Trophoblast cell (in vitro differentiated cells and primary cell): ENCODE measurements around the gene NF2.

Source experiments
- DNase-seq, 2 donors: peaks; one replicate each; pipeline ENCODE4 v3.0.0-alpha.2; 2016
- H2AFZ ChIP-seq: 2 replicates; pipeline ENCODE4 v1.6.1; 2013; ENCODE audit warnings: low read length, moderate library complexity, mild to moderate bottlenecking; ENCODE audit not compliant: insufficient read depth, poor library complexity
- H2AK5ac ChIP-seq: 2 replicates; pipeline ENCODE4 v1.6.1; 2013; ENCODE audit warnings: mild to moderate bottlenecking, low read length
- H2BK120ac ChIP-seq: 2 replicates; pipeline ENCODE4 v1.6.1; 2013; ENCODE audit warnings: low read length, mild to moderate bottlenecking, moderate library complexity; ENCODE audit not compliant: insufficient read depth, poor library complexity
- H2BK12ac ChIP-seq: 2 replicates; pipeline ENCODE4 v1.6.1; 2013; ENCODE audit warnings: mild to moderate bottlenecking, low read length, moderate library complexity
- H2BK5ac ChIP-seq: 2 replicates; pipeline ENCODE4 v1.6.1; 2013; ENCODE audit warnings: low read length, low read depth, moderate library complexity, mild to moderate bottlenecking; ENCODE audit not compliant: poor library complexity
- H3K14ac ChIP-seq: 2 replicates; pipeline ENCODE4 v1.6.1; 2013; ENCODE audit warnings: mild to moderate bottlenecking, low read length
- H3K18ac ChIP-seq: 2 replicates; pipeline ENCODE4 v1.6.1; 2013; ENCODE audit warnings: mild to moderate bottlenecking, low read length
- H3K23ac ChIP-seq: 2 replicates; pipeline ENCODE4 v1.6.1; 2013; ENCODE audit warnings: low read length
- H3K27ac ChIP-seq: 2 replicates; pipeline ENCODE4 v1.5.1; 2013; ENCODE audit warnings: low read depth, mild to moderate bottlenecking, inconsistent platforms, low read length, moderate library complexity
- H3K27me3 ChIP-seq: 2 replicates; pipeline ENCODE4 v1.6.1; 2013; ENCODE audit warnings: inconsistent platforms, mild to moderate bottlenecking, low read length, moderate library complexity; ENCODE audit not compliant: insufficient read depth
- H3K36me3 ChIP-seq, 2 experiments: 1 replicate in 1 of 2; 2 replicates in 1 of 2; pipeline ENCODE4 v1.6.1; 2013; ENCODE audit warnings: low read length in 2 of 2, mild to moderate bottlenecking in 2 of 2, moderate library complexity in 1 of 2; ENCODE audit not compliant: insufficient read depth in 2 of 2, control insufficient read depth in 1 of 2
- H3K4ac ChIP-seq: 2 replicates; pipeline ENCODE4 v1.6.1; 2013; ENCODE audit warnings: low read depth, mild to moderate bottlenecking, low read length, moderate library complexity
- H3K4me1 ChIP-seq, 2 experiments: 1 replicate in 1 of 2; 2 replicates in 1 of 2; pipeline ENCODE4 v1.6.1; 2013; ENCODE audit warnings: low read length in 2 of 2, mild to moderate bottlenecking in 2 of 2, moderate library complexity in 1 of 2; ENCODE audit not compliant: insufficient read depth in 2 of 2, control insufficient read depth in 1 of 2
- H3K4me2 ChIP-seq: 2 replicates; pipeline ENCODE4 v1.6.1; 2013; ENCODE audit warnings: inconsistent platforms, mild to moderate bottlenecking, low read length, moderate library complexity
- H3K4me3 ChIP-seq: 2 replicates; pipeline ENCODE4 v1.5.1; 2013; ENCODE audit warnings: mild to moderate bottlenecking, low read depth, low read length, inconsistent platforms
- H3K79me1 ChIP-seq: one replicate; pipeline ENCODE4 v1.6.1; 2013; ENCODE audit warnings: low read length
- H3K79me2 ChIP-seq: 2 replicates; pipeline ENCODE4 v1.6.1; 2013; ENCODE audit warnings: low read length, mild to moderate bottlenecking; ENCODE audit not compliant: control insufficient read depth, insufficient read depth, poor library complexity
- H3K9ac ChIP-seq: 2 replicates; pipeline ENCODE4 v1.6.1; 2013; ENCODE audit warnings: mild to moderate bottlenecking, low read length
- H3K9me3 ChIP-seq: 2 replicates; pipeline ENCODE4 v1.6.1; 2013; ENCODE audit warnings: low read depth, mild to moderate bottlenecking, control low read depth, inconsistent platforms, low read length; ENCODE audit not compliant: insufficient read depth
- H4K12ac ChIP-seq: 2 replicates; pipeline ENCODE4 v1.6.1; 2013; ENCODE audit warnings: low read depth, mild to moderate bottlenecking, low read length, moderate library complexity
- H4K8ac ChIP-seq: 2 replicates; pipeline ENCODE4 v1.6.1; 2013; ENCODE audit warnings: low read depth, mild to moderate bottlenecking, low read length, moderate library complexity
- H4K91ac ChIP-seq: one replicate; pipeline ENCODE4 v1.6.1; 2013; ENCODE audit warnings: low read depth, mild to moderate bottlenecking, low read length, moderate library complexity
- WGBS: extraction: QIAGEN DNeasy Blood & Tissue Kit; methylation state at CpG from one replicate; pipeline ENCODE4 v1.1.7; 2013; ENCODE audit warnings: missing lambda C conversion rate; ENCODE audit not compliant: insufficient read length, insufficient coverage; ENCODE audit errors: extremely low coverage; 5-methylcytosine and 5-hydroxymethylcytosine counted together

The NF2 gene

DNA sequence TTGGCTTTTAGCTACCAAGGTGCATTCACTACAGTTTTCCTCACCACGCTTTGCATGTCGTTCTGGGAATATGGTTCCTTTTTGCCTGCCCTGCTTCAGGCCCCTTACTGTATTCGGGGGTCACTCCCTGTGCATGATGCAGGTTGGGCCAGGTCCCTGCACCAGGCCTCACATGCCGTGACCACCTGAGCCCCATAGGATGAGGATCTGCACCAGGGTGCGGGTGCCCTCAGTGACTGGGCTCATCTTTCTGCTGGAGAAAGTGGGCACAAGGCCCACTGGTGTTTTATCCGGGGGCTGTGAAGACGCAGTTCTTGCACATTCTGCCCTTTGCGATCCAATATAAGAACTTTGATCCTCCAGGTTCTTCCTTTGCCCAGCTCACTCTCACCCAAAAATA, 70.7 kb downstream of the NF2 start:
- Histone ChIP-seq H4K12ac (no peak overlapping the region), H3K27me3 (no peaks in the 10 kb centered on the region), H3K14ac (no peak overlapping the region), H3K9me3 (peaks cover 5% of the 10 kb centered on the region), H2AFZ (no peak overlapping the region), H3K4ac (no peak overlapping the region), H3K36me3 (peaks cover 19 to 34% of the 10 kb centered on the region in 2 experiments), H4K8ac (no peak overlapping the region), H3K4me1 (peaks cover 2 to 3% of the 10 kb centered on the region in 2 experiments), H4K91ac (no peak overlapping the region), H2BK120ac (no peak overlapping the region), H3K23ac (no peak overlapping the region), H2BK5ac (no peak overlapping the region), H3K4me3 (no peak overlapping the region), H3K4me2 (no peak overlapping the region), H3K9ac (no peak overlapping the region), H3K27ac (no peak overlapping the region), H2AK5ac (no peak overlapping the region), H3K18ac (no peak overlapping the region), H3K79me1 (no peaks in the 10 kb centered on the region), H3K79me2 (no peaks in the 10 kb centered on the region), H2BK12ac (no peak overlapping the region)
- no CpG with 5 or more reads among the region's 8 CpGs for WGBS
- DNase-seq: no peak

DNA sequence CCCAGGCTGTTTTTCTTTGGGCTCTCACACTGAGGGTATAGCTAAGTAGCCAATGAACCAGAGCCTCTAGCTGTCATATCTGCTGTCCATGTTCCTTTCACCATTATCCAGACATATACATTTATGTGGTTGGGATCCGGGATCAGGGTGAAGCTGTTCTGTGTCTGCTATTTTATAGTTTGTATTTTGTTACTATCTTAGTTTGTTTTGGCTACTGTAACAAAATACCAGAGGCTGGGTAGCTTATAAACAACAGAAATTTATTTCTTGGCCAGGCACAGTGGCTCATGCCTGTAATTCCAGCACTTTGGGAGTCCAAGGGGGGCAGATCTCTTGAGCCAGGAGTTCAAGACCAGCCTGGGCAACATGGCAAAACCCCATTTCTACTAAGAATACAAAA, 75.9 kb downstream of the NF2 start:
- Histone ChIP-seq H3K9me3 (peaks cover 3% of the 10 kb centered on the region), H3K4ac (no peak overlapping the region), H2AK5ac (no peak overlapping the region), H3K79me1 (no peaks in the 10 kb centered on the region), H3K4me1 (no peaks in the 10 kb centered on the region), H3K9ac (no peak overlapping the region), H3K18ac (no peak overlapping the region), H3K4me3 (no peak overlapping the region), H3K36me3 (peaks cover 18 to 31% of the 10 kb centered on the region in 2 experiments), H3K27me3 (no peaks in the 10 kb centered on the region), H4K12ac (no peak overlapping the region), H3K4me2 (no peak overlapping the region), H3K79me2 (no peaks in the 10 kb centered on the region), H2BK5ac (no peak overlapping the region), H2AFZ (no peak overlapping the region), H3K23ac (no peak overlapping the region), H4K8ac (no peak overlapping the region), H2BK12ac (no peak overlapping the region), H3K27ac (no peak overlapping the region), H4K91ac (no peak overlapping the region), H3K14ac (no peak overlapping the region), H2BK120ac (no peak overlapping the region)
- no peak for DNase-seq
- WGBS: no CpG with 5 or more reads among the region's 1 CpG

DNA sequence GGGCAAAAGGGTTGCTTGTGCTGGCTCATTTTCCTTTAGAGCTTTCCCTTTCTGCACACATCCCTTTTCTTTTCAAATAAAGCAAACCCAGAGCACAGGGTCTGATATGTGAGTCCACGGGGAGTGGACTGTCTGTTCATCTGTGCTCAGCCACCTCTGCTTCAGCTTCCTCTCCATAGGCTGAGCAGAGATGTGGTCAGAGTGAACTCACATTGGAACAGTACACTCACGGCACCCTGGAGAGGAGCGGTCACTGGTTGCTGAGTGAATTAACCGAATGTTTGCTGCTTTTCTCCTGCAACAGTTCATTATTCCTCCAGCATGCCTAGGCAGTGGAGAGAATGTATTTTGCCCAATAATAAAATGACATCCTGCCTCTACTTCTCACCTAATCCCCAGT, 80.1 kb downstream of the NF2 start:
- Histone ChIP-seq H3K23ac (no peak overlapping the region), H4K12ac (no peak overlapping the region), H3K9ac (no peak overlapping the region), H3K27me3 (no peaks in the 10 kb centered on the region), H3K36me3 (peaks cover 10 to 16% of the 10 kb centered on the region in 2 experiments), H2AK5ac (no peak overlapping the region), H3K4ac (no peak overlapping the region), H3K14ac (no peak overlapping the region), H2AFZ (no peak overlapping the region), H2BK12ac (no peak overlapping the region), H3K4me2 (no peak overlapping the region), H3K79me2 (no peaks in the 10 kb centered on the region), H3K4me1 (peaks cover 8 to 9% of the 10 kb centered on the region in 2 experiments), H3K4me3 (no peak overlapping the region), H4K91ac (no peak overlapping the region), H3K27ac (no peak overlapping the region), H2BK120ac (no peak overlapping the region), H4K8ac (no peak overlapping the region), H2BK5ac (no peak overlapping the region), H3K18ac (no peak overlapping the region), H3K79me1 (no peaks in the 10 kb centered on the region), H3K9me3 (no peaks in the 10 kb centered on the region)
- no CpG with 5 or more reads among the region's 4 CpGs for WGBS
- DNase-seq: no peak

DNA sequence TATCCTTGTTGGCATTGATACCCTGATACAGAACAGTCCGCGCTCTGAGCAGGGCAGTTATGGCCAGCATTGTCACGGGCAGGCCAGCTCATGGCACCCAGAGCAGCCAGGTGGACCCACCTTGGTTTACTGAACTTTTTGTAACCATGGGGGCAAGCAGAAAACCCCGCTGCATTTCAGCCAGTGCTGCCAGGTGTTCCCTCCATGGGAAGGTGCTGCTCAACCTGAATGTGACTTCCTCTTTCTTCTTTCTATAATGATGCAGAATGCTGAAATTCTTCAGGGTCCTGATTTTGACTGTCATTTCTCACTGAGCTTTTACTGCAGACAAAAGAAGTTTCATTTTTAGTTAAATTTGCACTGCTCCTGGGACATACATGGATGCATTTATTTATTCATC, 80.8 kb downstream of the NF2 start:
- no peak overlapping the region for H2BK12ac ChIP-seq
- no peak overlapping the region for H2BK120ac ChIP-seq
- H2AFZ ChIP-seq: no peak overlapping the region
- no peak overlapping the region for H3K27ac ChIP-seq
- H3K4me1 ChIP-seq: peaks cover 10 to 11% of the 10 kb centered on the region in 2 experiments
- no peak overlapping the region for H3K4me3 ChIP-seq
- H3K79me1 ChIP-seq: no peaks in the 10 kb centered on the region
- H3K23ac ChIP-seq: no peak overlapping the region
- no peak overlapping the region for H2AK5ac ChIP-seq
- peaks cover 7 to 13% of the 10 kb centered on the region in 2 experiments for H3K36me3 ChIP-seq
- DNase-seq: no peak
- no peaks in the 10 kb centered on the region for H3K9me3 ChIP-seq
- H3K4me2 ChIP-seq: no peak overlapping the region
- no peaks in the 10 kb centered on the region for H3K27me3 ChIP-seq
- no peak overlapping the region for H3K4ac ChIP-seq
- H4K12ac ChIP-seq: no peak overlapping the region
- H3K79me2 ChIP-seq: no peaks in the 10 kb centered on the region
- H3K18ac ChIP-seq: no peak overlapping the region
- no peak overlapping the region for H2BK5ac ChIP-seq
- H3K9ac ChIP-seq: no peak overlapping the region
- H4K91ac ChIP-seq: no peak overlapping the region
- WGBS: no CpG with 5 or more reads among the region's 4 CpGs
- no peak overlapping the region for H4K8ac ChIP-seq
- no peak overlapping the region for H3K14ac ChIP-seq
